HPDE6-E6E7 (cell line): ENCODE results near the gene GPR78.
A peak's percentile ranks its signal among the peaks of the same experiment; 100 is the strongest.

Experiments
- DNase-seq: peaks from one replicate; pipeline ENCODE4 v3.0.0; 2011; ENCODE audit warnings: missing footprints; ENCODE audit errors: extremely low spot score

The GPR78 gene

GRCh38 chr4:8586246-8586645, 6.1 kb downstream of the GPR78 start:
- no peak for DNase-seq

- DNase-seq, result no peak
These were observed 6.7 kb downstream of the GPR78 start for GRCh38 chr4:8586671-8587468.

GRCh38 chr4:8587469-8588195, 7.4 kb downstream of the GPR78 start:
- DNase-seq, result no peak

GRCh38 chr4:8588196-8588470, 7.9 kb downstream of the GPR78 start:
- no peak for DNase-seq

GRCh38 chr4:8589336-8589735, 9.1 kb downstream of the GPR78 start:
- DNase-seq, result no peak

- DNase-seq, result no peak
These were observed 9.8 kb downstream of the GPR78 start for GRCh38 chr4:8589823-8590545.

- DNase-seq, result no peak
These were observed 10.3 kb downstream of the GPR78 start for GRCh38 chr4:8590546-8590880.

GRCh38 chr4:8591114-8591513, 10.9 kb downstream of the GPR78 start:
- DNase-seq, result no peak

- no peak for DNase-seq
These were observed 11.6 kb downstream of the GPR78 start for GRCh38 chr4:8591626-8592365.

GRCh38 chr4:8592366-8593263, 12.4 kb downstream of the GPR78 start, which contains the start of gene CPZ:
CPZ (plus strand) TSS chr4:8592765; CDS start chr4:8592834, 69 bp downstream.
- no peak for DNase-seq

GRCh38 chr4:8593264-8594096, 13.3 kb downstream of the GPR78 start:
- no peak for DNase-seq

GRCh38 chr4:8594097-8595038, 14.2 kb downstream of the GPR78 start:
- DNase-seq, result peak; percentile 74

- DNase-seq, result no peak
These were observed 15.3 kb downstream of the GPR78 start for GRCh38 chr4:8595237-8596087.

GRCh38 chr4:8596891-8597290, 16.7 kb downstream of the GPR78 start:
- DNase-seq, result no peak

GRCh38 chr4:8597319-8597718, 17.1 kb downstream of the GPR78 start:
- no peak for DNase-seq

- no peak for DNase-seq
These were observed 17.6 kb downstream of the GPR78 start for GRCh38 chr4:8597791-8598190.

GRCh38 chr4:8598391-8599090, 18.3 kb downstream of the GPR78 start:
- no peak for DNase-seq

- no peak for DNase-seq
These were observed 18.9 kb downstream of the GPR78 start for GRCh38 chr4:8599091-8599460.
